Cardiac muscle cell (in vitro differentiated cells and primary cell): Measurements from ENCODE around the gene KIRREL3. TPM values are rescaled to one million over a fixed set of nuclear protein-coding genes. Genes with fewer than 3 reads are reported as not detected.

Experiments used
- DNase-seq, 2 donors: peaks; one replicate each; pipeline versions ENCODE4 v3.0.0 to v3.0.0-alpha.2; 2010 to 2017; ENCODE audit warnings: low read depth in 1 of 2, low spot score in 1 of 2
- H3K27ac ChIP-seq: fragments of 200-600 bp; sonication (generic); 2 replicates; pipeline ENCODE4 v1.5.1; 2016
- H3K27me3 ChIP-seq: fragments of 200-600 bp; sonication (generic); 2 replicates; pipeline ENCODE4 v1.6.0; 2016; ENCODE audit warnings: control low read depth
- H3K36me3 ChIP-seq: fragments of 200-600 bp; sonication (generic); 2 replicates; pipeline ENCODE4 v1.5.1; 2016; ENCODE audit warnings: control low read depth
- H3K4me1 ChIP-seq: fragments of 200-600 bp; sonication (generic); 2 replicates; pipeline ENCODE4 v1.8.1; 2017; ENCODE audit warnings: low read depth, mild to moderate bottlenecking, mixed run types
- H3K4me3 ChIP-seq: fragments of 200-600 bp; sonication (generic); 2 replicates; pipeline ENCODE4 v1.5.1; 2016; ENCODE audit warnings: mild to moderate bottlenecking
- H3K9me3 ChIP-seq: fragments of 200-600 bp; sonication (generic); 2 replicates; pipeline ENCODE4 v1.5.1; 2017; ENCODE audit warnings: low read depth, mild to moderate bottlenecking, control low read depth
- CTCF ChIP-seq: IDR thresholded peaks from 2 replicates; pipeline ENCODE4 v1.5.1; 2012; ENCODE audit warnings: low read depth, mild to moderate bottlenecking, low read length
- polyA plus RNA-seq: library from polyadenylated mRNA; unstranded; fragments of >200 nt; fragmentation: Nextera tagmentation; extraction: Ambion mirVana; gene quantifications from 2 replicates; pipeline ENCODE4 v1.2.1, GENCODE V29; 2016
- total RNA-seq: library from RNA; depleted of rRNA; stranded (reverse); fragments of >200 nt; gene quantifications from 2 replicates; pipeline ENCODE4 v1.2.3, GENCODE V29; 2016

The KIRREL3 gene
- total and polyA plus RNA-seq, 2 experiments from 2014 or later, result 0.12 to 0.89 TPM

GRCh38 chr11:126608658-126609057, 391.9 kb downstream of the KIRREL3 start:
- no peak for DNase-seq
- H3K27me3 ChIP-seq, result peaks cover 100% of the 10 kb centered on the region
- TF ChIP-seq CTCF, result no peak
- H3K36me3 ChIP-seq, result no peaks in the 10 kb centered on the region
- H3K27ac ChIP-seq, result no peak overlapping the region
- H3K4me3 ChIP-seq, result no peak overlapping the region
- no peaks in the 10 kb centered on the region for H3K9me3 ChIP-seq
- H3K4me1 ChIP-seq, result no peaks in the 10 kb centered on the region

- TF ChIP-seq CTCF, result no peak
- H3K27ac ChIP-seq, result no peak overlapping the region
- H3K36me3 ChIP-seq, result no peaks in the 10 kb centered on the region
- H3K9me3 ChIP-seq, result no peaks in the 10 kb centered on the region
- no peaks in the 10 kb centered on the region for H3K4me1 ChIP-seq
- H3K4me3 ChIP-seq, result no peak overlapping the region
- H3K27me3 ChIP-seq, result peaks cover 100% of the 10 kb centered on the region
- DNase-seq, result no peak
Observed at GRCh38 chr11:126607776-126608541, 392.6 kb downstream of the KIRREL3 start.

- Histone ChIP-seq H3K4me3 (no peak overlapping the region), H3K36me3 (no peaks in the 10 kb centered on the region), H3K27me3 (peaks cover 100% of the 10 kb centered on the region), H3K9me3 (no peaks in the 10 kb centered on the region), H3K4me1 (no peaks in the 10 kb centered on the region), H3K27ac (no peak overlapping the region)
- DNase-seq, result peak; percentile 58 to 64
- TF ChIP-seq CTCF, result peak; percentile 77
Observed at GRCh38 chr11:126607374-126607773, 393.2 kb downstream of the KIRREL3 start.

GRCh38 chr11:126606484-126606883, 394.1 kb downstream of the KIRREL3 start:
- H3K4me3 ChIP-seq, result no peak overlapping the region
- no peak overlapping the region for H3K27ac ChIP-seq
- H3K36me3 ChIP-seq, result no peaks in the 10 kb centered on the region
- no peak for DNase-seq
- H3K27me3 ChIP-seq, result peaks cover 100% of the 10 kb centered on the region
- H3K4me1 ChIP-seq, result no peaks in the 10 kb centered on the region
- no peak for TF ChIP-seq CTCF
- no peaks in the 10 kb centered on the region for H3K9me3 ChIP-seq

GRCh38 chr11:126604461-126604860, 396.1 kb downstream of the KIRREL3 start:
- DNase-seq, result no peak
- Histone ChIP-seq H3K4me1 (no peaks in the 10 kb centered on the region), H3K27ac (no peak overlapping the region), H3K4me3 (no peak overlapping the region), H3K27me3 (peaks cover 100% of the 10 kb centered on the region), H3K36me3 (no peaks in the 10 kb centered on the region), H3K9me3 (no peaks in the 10 kb centered on the region)
- no peak for TF ChIP-seq CTCF
